ENCODE data around the gene CDH13.

CDH13 gene

GRCh38 chr16:83602761-83603722 lies 976.3 kb downstream of the CDH13 start:
- no peak for DNase-seq

GRCh38 chr16:83603723-83604570 lies 977.2 kb downstream of the CDH13 start:
- DNase-seq = no peak

- DNase-seq = no peak
These were observed 979.8 kb downstream of the CDH13 start for GRCh38 chr16:83606486-83607030.

GRCh38 chr16:83609178-83609577 lies 982.4 kb downstream of the CDH13 start:
- no peak for DNase-seq

GRCh38 chr16:83615141-83615952 lies 988.6 kb downstream of the CDH13 start:
- DNase-seq = no peak

GRCh38 chr16:83615953-83616350 lies 989.2 kb downstream of the CDH13 start:
- no peak for DNase-seq

GRCh38 chr16:83619381-83620150 lies 992.8 kb downstream of the CDH13 start:
- no peak for DNase-seq

- DNase-seq = no peak
These were observed 995.2 kb downstream of the CDH13 start for GRCh38 chr16:83622010-83622409.

- no peak for DNase-seq
These were observed 996.4 kb downstream of the CDH13 start for GRCh38 chr16:83623091-83623730.

GRCh38 chr16:83623892-83624291 lies 997.1 kb downstream of the CDH13 start:
- no peak for DNase-seq

GRCh38 chr16:83624429-83625120 lies 997.8 kb downstream of the CDH13 start:
- no peak for DNase-seq

- no peak for DNase-seq
These were observed 999.4 kb downstream of the CDH13 start for GRCh38 chr16:83626204-83626603.

GRCh38 chr16:83626676-83627075 lies 999.9 kb downstream of the CDH13 start:
- no peak for DNase-seq

GRCh38 chr16:83627996-83628395 lies 1001.2 kb downstream of the CDH13 start:
- no peak for DNase-seq

GRCh38 chr16:83629426-83629825 lies 1002.7 kb downstream of the CDH13 start:
- no peak for DNase-seq

- DNase-seq = no peak
These were observed 1003.1 kb downstream of the CDH13 start for GRCh38 chr16:83629836-83630235.

GRCh38 chr16:83630979-83631378 lies 1004.2 kb downstream of the CDH13 start:
- DNase-seq = no peak

GRCh38 chr16:83633286-83633685 lies 1006.5 kb downstream of the CDH13 start:
- no peak for DNase-seq

GRCh38 chr16:83648347-83648746 lies 1021.6 kb downstream of the CDH13 start:
- DNase-seq = no peak

GRCh38 chr16:83651871-83652270 lies 1025.1 kb downstream of the CDH13 start:
- DNase-seq = no peak

- DNase-seq = no peak
These were observed 1026.2 kb downstream of the CDH13 start for GRCh38 chr16:83652943-83653342.

Measured in CD4-positive, alpha-beta T cell treated with Interleukin-6 for 4 hours (primary cell).